Activated CD4-positive, alpha-beta T cell treated with anti-CD3 and anti-CD28 coated beads, Interleukin-2, amount 10 ng/mL, durations not matched to agents 24 days and 14 days (primary cell): ENCODE results near the gene BAIAP3. TPM values are rescaled to one million over a fixed set of nuclear protein-coding genes. Genes with fewer than 3 reads are reported as not detected.
"Not testable (repeated sequence)": the region's sequence is repeated elsewhere in the genome, so short reads cannot be mapped to it uniquely, and the experiment has no call there.

Experiments
- DNase-seq: peaks from one replicate; pipeline ENCODE4 v3.0.0; 2022
- H3K27ac Mint-ChIP-seq: one replicate; pipeline ENCODE4 v1.8.0; 2022; ENCODE audit warnings: mild to moderate bottlenecking, mixed read lengths
- H3K27me3 Mint-ChIP-seq: one replicate; pipeline ENCODE4 v1.8.0; 2022; ENCODE audit warnings: mixed read lengths
- H3K36me3 Mint-ChIP-seq: one replicate; pipeline ENCODE4 v1.8.0; 2022; ENCODE audit warnings: low read depth, mild to moderate bottlenecking, mixed read lengths
- H3K4me1 Mint-ChIP-seq: one replicate; pipeline ENCODE4 v1.8.0; 2021; ENCODE audit warnings: mixed read lengths
- H3K4me3 Mint-ChIP-seq: one replicate; pipeline ENCODE4 v1.8.0; 2022; ENCODE audit warnings: mild to moderate bottlenecking, moderate library complexity, mixed read lengths
- H3K9me3 Mint-ChIP-seq: one replicate; pipeline ENCODE4 v1.8.0; 2021; ENCODE audit warnings: mixed read lengths
- intact Hi-C: fragments of 100-400 bp; cut with micrococcal nuclease; formaldehyde crosslinking; loops from one replicate; pipeline ENCODE4 v1.15.1; 2023
- total RNA-seq: library from RNA; stranded (reverse); gene quantifications from 2 replicates; pipeline ENCODE4 v1.2.3, GENCODE V29; 2022

BAIAP3 gene
- total RNA-seq, 1 donor from 2014 or later, result 0.30 TPM

GRCh38 chr16:1328136-1328535 lies 5.3 kb upstream of the BAIAP3 start:
- Mint-ChIP-seq H3K27me3 (peaks cover 11% of the 10 kb centered on the region), H3K36me3 (peaks cover 11% of the 10 kb centered on the region)
- intact Hi-C loops, H3K9me3 Mint-ChIP-seq, H3K4me1 Mint-ChIP-seq, H3K4me3 Mint-ChIP-seq, DNase-seq, H3K27ac Mint-ChIP-seq: not testable (repeated sequence)

- H3K4me3 Mint-ChIP-seq, DNase-seq, H3K9me3 Mint-ChIP-seq, intact Hi-C loops, H3K36me3 Mint-ChIP-seq, H3K27ac Mint-ChIP-seq, H3K4me1 Mint-ChIP-seq: not testable (repeated sequence)
- peaks cover 11% of the 10 kb centered on the region for H3K27me3 Mint-ChIP-seq
These were observed 4.5 kb upstream of the BAIAP3 start for GRCh38 chr16:1328961-1329360.

GRCh38 chr16:1330260-1330914 lies 3.1 kb upstream of the BAIAP3 start:
- Mint-ChIP-seq H3K27ac (no peak overlapping the region), H3K27me3 (peaks cover 19% of the 10 kb centered on the region), H3K4me3 (no peak overlapping the region), H3K4me1 (peaks cover 10% of the 10 kb centered on the region), H3K9me3 (no peaks in the 10 kb centered on the region), H3K36me3 (no peaks in the 10 kb centered on the region)
- intact Hi-C loops, result no loop called here
- DNase-seq, result peak; percentile 70

- Mint-ChIP-seq H3K27ac (no peak overlapping the region), H3K4me1 (peaks cover 10% of the 10 kb centered on the region), H3K4me3 (peak overlapping the region; percentile 67), H3K9me3 (no peaks in the 10 kb centered on the region), H3K27me3 (peaks cover 25% of the 10 kb centered on the region), H3K36me3 (no peaks in the 10 kb centered on the region)
- no peak for DNase-seq
- intact Hi-C loops, result no loop called here
These were observed 2.3 kb upstream of the BAIAP3 start for GRCh38 chr16:1330931-1331711.

GRCh38 chr16:1331712-1332617 lies 1.5 kb upstream of the BAIAP3 start:
- H3K9me3 Mint-ChIP-seq, result no peaks in the 10 kb centered on the region
- peaks cover 28% of the 10 kb centered on the region for H3K27me3 Mint-ChIP-seq
- H3K27ac Mint-ChIP-seq, result peak overlapping the region; percentile 53
- intact Hi-C loops, result no loop called here
- H3K4me1 Mint-ChIP-seq, result peaks cover 10% of the 10 kb centered on the region
- DNase-seq, result peak; percentile 93
- no peaks in the 10 kb centered on the region for H3K36me3 Mint-ChIP-seq
- H3K4me3 Mint-ChIP-seq, result peak overlapping the region; percentile 69

- Mint-ChIP-seq H3K9me3 (no peaks in the 10 kb centered on the region), H3K27me3 (peaks cover 28% of the 10 kb centered on the region), H3K27ac (no peak overlapping the region), H3K4me1 (peaks cover 10% of the 10 kb centered on the region), H3K4me3 (peak overlapping the region; percentile 69), H3K36me3 (no peaks in the 10 kb centered on the region)
- intact Hi-C loops, result loop anchor here (1.0 kb wide), 1 partner anchor 23 kb away; the partner anchor contains the start of gene UBE2I
- peak; percentile 67 for DNase-seq
These were observed 762 bp upstream of the BAIAP3 start for GRCh38 chr16:1332618-1333148.

GRCh38 chr16:1333854-1334700 lies 632 bp downstream of the BAIAP3 start:
- peaks cover 10% of the 10 kb centered on the region for H3K4me1 Mint-ChIP-seq
- no peaks in the 10 kb centered on the region for H3K36me3 Mint-ChIP-seq
- H3K27me3 Mint-ChIP-seq, result peaks cover 28% of the 10 kb centered on the region
- peak; percentile 58 for DNase-seq
- H3K4me3 Mint-ChIP-seq, result no peak overlapping the region
- no peak overlapping the region for H3K27ac Mint-ChIP-seq
- intact Hi-C loops, result loop anchor here (1.0 kb wide), 1 partner anchor 25 kb away; the partner anchor contains the start of gene UBE2I
- no peaks in the 10 kb centered on the region for H3K9me3 Mint-ChIP-seq

- DNase-seq, result peak; percentile 55
- H3K4me3 Mint-ChIP-seq, result no peak overlapping the region
- H3K9me3 Mint-ChIP-seq, result no peaks in the 10 kb centered on the region
- no peak overlapping the region for H3K27ac Mint-ChIP-seq
- no peaks in the 10 kb centered on the region for H3K36me3 Mint-ChIP-seq
- H3K4me1 Mint-ChIP-seq, result peaks cover 10% of the 10 kb centered on the region
- intact Hi-C loops, result no loop called here
- peaks cover 28% of the 10 kb centered on the region for H3K27me3 Mint-ChIP-seq
These were observed 1.3 kb downstream of the BAIAP3 start for GRCh38 chr16:1334739-1335138.

- H3K4me3 Mint-ChIP-seq, result no peak overlapping the region
- intact Hi-C loops, result no loop called here
- H3K36me3 Mint-ChIP-seq, result no peaks in the 10 kb centered on the region
- no peaks in the 10 kb centered on the region for H3K9me3 Mint-ChIP-seq
- DNase-seq, result peak; percentile 63
- H3K27ac Mint-ChIP-seq, result peak overlapping the region; percentile 32
- peaks cover 10% of the 10 kb centered on the region for H3K4me1 Mint-ChIP-seq
- H3K27me3 Mint-ChIP-seq, result peaks cover 28% of the 10 kb centered on the region
These were observed 1.9 kb downstream of the BAIAP3 start for GRCh38 chr16:1335211-1335971.

GRCh38 chr16:1335996-1336395 lies 2.6 kb downstream of the BAIAP3 start:
- Mint-ChIP-seq H3K4me1 (peaks cover 10% of the 10 kb centered on the region), H3K36me3 (no peaks in the 10 kb centered on the region), H3K9me3 (no peaks in the 10 kb centered on the region), H3K27ac (no peak overlapping the region), H3K27me3 (peaks cover 28% of the 10 kb centered on the region), H3K4me3 (no peak overlapping the region)
- intact Hi-C loops, result no loop called here
- peak; percentile 69 for DNase-seq

- Mint-ChIP-seq H3K4me3 (no peak overlapping the region), H3K27me3 (peaks cover 25% of the 10 kb centered on the region), H3K9me3 (no peaks in the 10 kb centered on the region), H3K27ac (no peak overlapping the region), H3K4me1 (peaks cover 9% of the 10 kb centered on the region), H3K36me3 (no peaks in the 10 kb centered on the region)
- intact Hi-C loops, result no loop called here
- DNase-seq, result peak; percentile 57
These were observed 3.2 kb downstream of the BAIAP3 start for GRCh38 chr16:1336619-1337018.

GRCh38 chr16:1337486-1337885 lies 4.0 kb downstream of the BAIAP3 start:
- Mint-ChIP-seq H3K4me1 (peaks cover 7% of the 10 kb centered on the region), H3K4me3 (no peak overlapping the region), H3K27ac (no peak overlapping the region), H3K36me3 (no peaks in the 10 kb centered on the region), H3K27me3 (peaks cover 21% of the 10 kb centered on the region), H3K9me3 (no peaks in the 10 kb centered on the region)
- intact Hi-C loops, result no loop called here
- DNase-seq, result peak; percentile 61
